HT1080 (cell line): ENCODE data around the gene ELOF1. TPM values are rescaled to one million over a fixed set of nuclear protein-coding genes. Genes with fewer than 3 reads are reported as not detected.
"Not testable (repeated sequence)": the region's sequence is repeated elsewhere in the genome, so short reads cannot be mapped to it uniquely, and the experiment has no call there.

ENCODE experiments used
- DNase-seq: peaks from one replicate; pipeline ENCODE4 v3.0.0-alpha.2; 2015; ENCODE audit warnings: low read depth
- total RNA-seq: library from RNA; depleted of rRNA; stranded (reverse); fragments of >200 nt; shearing (Covaris generic); gene quantifications from 2 replicates; pipeline ENCODE4 v1.2.3, GENCODE V29; 2014

The ELOF1 gene
- total RNA-seq, 1 experiment from 2014 or later = 150 TPM

- no peak for DNase-seq
Observed at GRCh38 chr19:11570039-11570462, 11.0 kb upstream of the ELOF1 start.

GRCh38 chr19:11566164-11566563, 7.1 kb upstream of the ELOF1 start:
- DNase-seq = no peak

GRCh38 chr19:11565649-11565980, 6.6 kb upstream of the ELOF1 start:
- DNase-seq = not testable (repeated sequence)

GRCh38 chr19:11564082-11564807, 5.2 kb upstream of the ELOF1 start:
- not testable (repeated sequence) for DNase-seq

- DNase-seq = no peak
Observed at GRCh38 chr19:11563532-11563931, 4.5 kb upstream of the ELOF1 start.

GRCh38 chr19:11560404-11561051, 1.5 kb upstream of the ELOF1 start:
- DNase-seq = peak; percentile 63

GRCh38 chr19:11556634-11557420, 2.2 kb downstream of the ELOF1 start:
- no peak for DNase-seq

- DNase-seq = no peak
Observed at GRCh38 chr19:11555246-11555645, 3.8 kb downstream of the ELOF1 start.

- DNase-seq = no peak
Observed at GRCh38 chr19:11554160-11554559, 4.9 kb downstream of the ELOF1 start.

- no peak for DNase-seq
Observed at GRCh38 chr19:11552666-11553372, 6.2 kb downstream of the ELOF1 start.

- DNase-seq = no peak
Observed at GRCh38 chr19:11551603-11552235, 7.3 kb downstream of the ELOF1 start.

GRCh38 chr19:11550265-11550664, 8.8 kb downstream of the ELOF1 start:
- DNase-seq = no peak

- DNase-seq = no peak
Observed at GRCh38 chr19:11549386-11549953, 9.6 kb downstream of the ELOF1 start.

- DNase-seq = no peak
Observed at GRCh38 chr19:11547929-11548700, 10.9 kb downstream of the ELOF1 start.

- DNase-seq = no peak
Observed at GRCh38 chr19:11541238-11541637, 17.8 kb downstream of the ELOF1 start.

GRCh38 chr19:11540645-11541044, 18.4 kb downstream of the ELOF1 start:
- no peak for DNase-seq

GRCh38 chr19:11539495-11540365, 19.3 kb downstream of the ELOF1 start:
- DNase-seq = no peak

GRCh38 chr19:11538232-11539036, 20.6 kb downstream of the ELOF1 start, which contains the start of gene CNN1:
TSS of gene CNN1 (plus strand) at chr19:11538851. CDS start at chr19:11538928, 77 bp downstream.
- DNase-seq = no peak
